ENCODE results near the gene TRIP12. TPM values are rescaled to one million over a fixed set of nuclear protein-coding genes. Genes with fewer than 3 reads are reported as not detected.

Gene TRIP12
- total and polyA plus RNA-seq, 8 donors = 13.4 to 342 (median 117) TPM

GRCh38 chr2:229825476-229825875 is 96.3 kb downstream of the TRIP12 start:
- no peak overlapping the region for H3K4me3 ChIP-seq
- no peak for DNase-seq
- no peak overlapping the region for H3K27ac ChIP-seq
- no peaks in the 10 kb centered on the region for H3K9me3 ChIP-seq
- WGBS, 5 donors = 69 to 75% (median 73%) methylated on average over 1 of the region's 1 CpG
- H3K27me3 ChIP-seq = no peaks in the 10 kb centered on the region
- H3K4me1 ChIP-seq = no peaks in the 10 kb centered on the region
- TF ChIP-seq EP300 (IDR thresholded peaks at IDR 0.05) (no peak), CTCF (IDR thresholded peaks at IDR 0.05) (no peak), POLR2A (IDR thresholded peaks at IDR 0.05) (no peak), POLR2AphosphoS5 (IDR thresholded peaks at IDR 0.05) (no peak)
- peaks cover 25 to 93% (median 86%) of the 10 kb centered on the region in 4 donors for H3K36me3 ChIP-seq
- intact Hi-C loops (cut with DNase I; ENCODE audit: low total_unique reads) = no loop called here

DNA sequence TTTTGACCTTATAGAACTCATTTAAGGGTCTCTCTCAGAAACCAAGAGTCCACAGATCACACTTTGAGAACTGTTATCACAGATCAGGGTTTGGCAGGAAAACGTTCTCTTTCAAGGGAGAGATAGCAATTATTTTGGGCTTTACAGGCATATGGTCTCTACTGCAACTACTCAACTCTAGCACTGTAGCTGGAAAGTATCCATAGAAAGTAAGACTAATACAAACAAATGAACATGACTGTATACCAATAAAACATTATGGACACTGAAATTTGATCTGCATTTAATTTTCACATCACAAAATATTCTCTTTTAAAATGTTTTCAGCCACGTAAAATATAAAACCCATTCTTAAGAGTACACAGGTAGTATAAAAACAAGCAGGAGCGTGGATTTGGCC is 100.5 kb downstream of the TRIP12 start:
- peaks cover 6 to 86% (median 72%) of the 10 kb centered on the region in 4 donors for H3K36me3 ChIP-seq
- WGBS, 5 donors = 69 to 80% (median 74%) methylated on average over 3 of the region's 3 CpGs
- H3K4me3 ChIP-seq = no peak overlapping the region
- no peak overlapping the region for H3K27ac ChIP-seq
- DNase-seq = no peak
- no peaks in the 10 kb centered on the region for H3K27me3 ChIP-seq
- intact Hi-C loops (cut with DNase I; ENCODE audit: low total_unique reads) = no loop called here
- H3K4me1 ChIP-seq = no peaks in the 10 kb centered on the region
- TF ChIP-seq POLR2A (IDR thresholded peaks at IDR 0.05) (no peak), EP300 (IDR thresholded peaks at IDR 0.05) (no peak), CTCF (IDR thresholded peaks at IDR 0.05) (no peak), POLR2AphosphoS5 (IDR thresholded peaks at IDR 0.05) (no peak)
- no peaks in the 10 kb centered on the region for H3K9me3 ChIP-seq

GRCh38 chr2:229818230-229818629 is 103.6 kb downstream of the TRIP12 start:
- no peak overlapping the region for H3K27ac ChIP-seq
- no peak overlapping the region for H3K4me3 ChIP-seq
- intact Hi-C loops (cut with DNase I; ENCODE audit: low total_unique reads) = no loop called here
- no peaks in the 10 kb centered on the region for H3K4me1 ChIP-seq
- no peak for DNase-seq
- TF ChIP-seq POLR2AphosphoS5 (IDR thresholded peaks at IDR 0.05) (no peak), EP300 (IDR thresholded peaks at IDR 0.05) (no peak), CTCF (IDR thresholded peaks at IDR 0.05) (no peak), POLR2A (IDR thresholded peaks at IDR 0.05) (no peak)
- H3K36me3 ChIP-seq = peaks cover 15 to 90% (median 76%) of the 10 kb centered on the region in 4 donors
- H3K27me3 ChIP-seq = no peaks in the 10 kb centered on the region
- 88 to 97% (median 90%) methylated on average over 3 of the region's 3 CpGs for WGBS, 5 donors
- no peaks in the 10 kb centered on the region for H3K9me3 ChIP-seq

DNA sequence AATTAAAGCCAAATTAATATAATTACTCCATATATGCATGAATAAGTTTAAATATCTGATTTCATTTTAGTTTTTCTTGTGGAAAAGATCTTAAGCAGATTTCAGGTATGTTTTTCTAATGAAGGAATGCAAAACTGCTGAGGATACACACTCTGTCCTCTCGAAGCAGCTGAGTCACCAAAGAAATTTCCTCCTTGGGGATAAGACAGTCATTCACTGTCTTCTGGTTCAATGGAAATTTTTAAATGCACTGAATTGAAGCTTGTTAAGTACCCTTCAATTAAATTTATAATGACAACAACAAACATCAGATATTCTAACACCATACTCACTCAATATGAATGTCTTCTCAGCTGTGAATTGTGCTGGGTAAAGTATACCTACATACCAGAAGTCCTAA is 106.0 kb downstream of the TRIP12 start:
- no peaks in the 10 kb centered on the region for H3K4me1 ChIP-seq
- DNase-seq = no peak
- no peaks in the 10 kb centered on the region for H3K9me3 ChIP-seq
- H3K27ac ChIP-seq = no peak overlapping the region
- WGBS, 5 donors = 61 to 78% (median 71%) methylated on average over 1 of the region's 1 CpG
- H3K27me3 ChIP-seq = no peaks in the 10 kb centered on the region
- H3K36me3 ChIP-seq = peaks cover 15 to 94% (median 80%) of the 10 kb centered on the region in 4 donors
- TF ChIP-seq POLR2A (IDR thresholded peaks at IDR 0.05) (no peak), POLR2AphosphoS5 (IDR thresholded peaks at IDR 0.05) (no peak), EP300 (IDR thresholded peaks at IDR 0.05) (no peak)
- intact Hi-C loops (cut with DNase I; ENCODE audit: low total_unique reads) = no loop called here
- no peak overlapping the region for H3K4me3 ChIP-seq

GRCh38 chr2:229815342-229815741 is 106.5 kb downstream of the TRIP12 start:
- intact Hi-C loops (cut with DNase I; ENCODE audit: low total_unique reads) = no loop called here
- 59 to 74% (median 71%) methylated on average over 4 of the region's 4 CpGs for WGBS, 5 donors
- DNase-seq = no peak
- Histone ChIP-seq H3K4me1 (no peaks in the 10 kb centered on the region), H3K36me3 (peaks cover 15 to 94% (median 83%) of the 10 kb centered on the region in 4 donors), H3K27ac (no peak overlapping the region), H3K9me3 (no peaks in the 10 kb centered on the region), H3K4me3 (no peak overlapping the region), H3K27me3 (no peaks in the 10 kb centered on the region)
- TF ChIP-seq CTCF (IDR thresholded peaks at IDR 0.05) (no peak), POLR2AphosphoS5 (IDR thresholded peaks at IDR 0.05) (no peak), POLR2A (IDR thresholded peaks at IDR 0.05) (no peak), EP300 (IDR thresholded peaks at IDR 0.05) (no peak)
